GM21717 (cell line): Measurements from ENCODE around the gene TDRD1.

Experiments used
- ATAC-seq: cut with Tn5 transposase; IDR thresholded peaks from one replicate; pipeline ENCODE4 v1.9.1; 2021; ENCODE audit warnings: mild to moderate bottlenecking, moderate library complexity; ENCODE audit not compliant: unreplicated experiment

Gene TDRD1

GRCh38 chr10:114259824-114260223, 80.7 kb downstream of the TDRD1 start:
- no peak for ATAC-seq

- no peak for ATAC-seq
Measured at GRCh38 chr10:114260366-114260765, 81.2 kb downstream of the TDRD1 start.

- ATAC-seq = no peak
Measured at GRCh38 chr10:114261076-114261475, 81.9 kb downstream of the TDRD1 start.

- no peak for ATAC-seq
Measured at GRCh38 chr10:114262496-114262895, 83.3 kb downstream of the TDRD1 start.

- ATAC-seq = no peak
Measured at GRCh38 chr10:114265392-114266053, 86.4 kb downstream of the TDRD1 start.

- ATAC-seq = no peak
Measured at GRCh38 chr10:114266521-114266920, 87.4 kb downstream of the TDRD1 start.

- ATAC-seq = no peak
Measured at GRCh38 chr10:114271075-114271778, 92.1 kb downstream of the TDRD1 start.

- ATAC-seq = no peak
Measured at GRCh38 chr10:114271779-114272167, 92.6 kb downstream of the TDRD1 start.

- ATAC-seq = no peak
Measured at GRCh38 chr10:114272696-114273095, 93.5 kb downstream of the TDRD1 start.

- no peak for ATAC-seq
Measured at GRCh38 chr10:114273910-114274309, 94.8 kb downstream of the TDRD1 start.

- no peak for ATAC-seq
Measured at GRCh38 chr10:114274616-114275453, 95.7 kb downstream of the TDRD1 start.

GRCh38 chr10:114276066-114276465, 96.9 kb downstream of the TDRD1 start:
- no peak for ATAC-seq

- ATAC-seq = no peak
Measured at GRCh38 chr10:114276671-114277070, 97.5 kb downstream of the TDRD1 start.

GRCh38 chr10:114278140-114278883, 99.2 kb downstream of the TDRD1 start:
- ATAC-seq = no peak

GRCh38 chr10:114278884-114279191, 99.7 kb downstream of the TDRD1 start:
- ATAC-seq = no peak

- ATAC-seq = no peak
Measured at GRCh38 chr10:114279289-114279688, 100.1 kb downstream of the TDRD1 start.

GRCh38 chr10:114279901-114280644, 100.9 kb downstream of the TDRD1 start:
- no peak for ATAC-seq

- no peak for ATAC-seq
Measured at GRCh38 chr10:114281006-114281405, 101.9 kb downstream of the TDRD1 start.

GRCh38 chr10:114281461-114281860, 102.3 kb downstream of the TDRD1 start:
- ATAC-seq = no peak
